CD4-positive, alpha-beta T cell treated with Interleukin-17A for 1 hour (primary cell): Measurements from ENCODE around the gene ACTA2.

Experiments
- DNase-seq: peaks from one replicate; pipeline ENCODE4 v3.0.0-alpha.2; 2020

Gene ACTA2

DNA sequence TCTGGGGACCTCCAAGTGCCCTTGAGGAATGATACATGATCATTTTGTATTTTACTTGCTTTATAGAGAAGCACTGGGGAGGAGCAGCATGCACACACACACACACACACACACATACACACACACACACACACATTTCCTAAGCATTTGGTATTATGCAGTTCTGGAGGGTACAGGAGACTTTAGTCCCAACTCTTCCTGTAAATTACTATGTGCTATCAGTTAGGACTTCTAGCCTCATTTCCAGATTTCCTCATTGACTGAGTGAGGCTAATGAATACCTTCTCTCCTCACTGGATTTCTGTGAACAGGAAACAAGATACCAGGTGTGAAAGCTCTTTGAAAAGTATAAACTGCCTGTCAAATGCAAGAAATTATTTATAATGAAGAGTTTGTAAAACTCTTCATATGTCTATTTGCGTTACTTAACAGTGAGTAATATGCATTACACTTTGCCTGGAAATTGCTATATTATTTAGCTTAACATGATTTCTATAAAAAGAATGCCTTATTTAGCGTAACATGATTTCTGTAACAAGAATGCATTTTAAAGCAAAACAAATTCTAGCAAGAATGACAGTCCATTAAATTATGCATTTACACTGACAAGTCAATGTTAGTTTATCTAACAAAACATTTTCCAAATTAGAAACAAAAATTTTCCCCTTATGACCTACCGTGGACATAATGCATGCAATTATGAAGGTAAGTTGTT, 34.2 kb downstream of the ACTA2 start:
- DNase-seq = no peak

DNA sequence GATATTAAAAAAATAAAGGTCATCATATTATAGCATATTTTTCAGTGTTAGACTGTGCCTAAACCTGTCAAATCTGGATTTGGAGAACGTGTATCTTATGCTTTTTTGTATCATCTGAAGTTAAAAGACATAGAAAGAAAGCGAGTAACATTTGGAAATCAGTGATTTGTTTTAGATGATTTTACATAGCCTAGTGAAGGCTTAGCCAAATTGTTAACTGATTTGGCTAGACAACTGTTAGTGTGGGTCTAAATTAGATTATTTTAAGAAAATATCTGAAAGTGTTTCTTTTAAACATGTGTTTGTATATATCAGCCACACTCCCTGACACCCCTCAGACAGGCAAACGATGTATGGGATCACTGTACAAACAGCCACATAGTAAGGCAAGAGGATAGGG, 35.6 kb downstream of the ACTA2 start:
- DNase-seq = no peak

DNA sequence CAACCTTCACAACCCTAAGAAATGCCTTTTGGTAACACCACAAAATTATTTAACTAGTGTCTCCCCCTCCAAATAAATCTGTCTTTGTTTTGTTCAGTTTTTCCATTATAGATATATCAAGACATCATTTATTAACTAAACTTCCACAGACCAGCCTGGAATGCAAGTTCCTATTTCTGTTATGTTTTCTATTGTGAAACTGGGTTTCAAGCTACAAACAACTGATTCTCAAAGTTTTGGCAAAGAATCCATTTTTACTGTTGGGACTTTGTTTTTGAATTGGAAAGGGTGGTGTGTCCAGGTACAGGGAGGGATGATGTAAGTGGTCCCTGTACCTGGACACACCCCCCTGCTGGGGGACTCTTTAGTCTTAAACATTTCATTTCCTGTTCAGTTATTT, 36.3 kb downstream of the ACTA2 start:
- no peak for DNase-seq

DNA sequence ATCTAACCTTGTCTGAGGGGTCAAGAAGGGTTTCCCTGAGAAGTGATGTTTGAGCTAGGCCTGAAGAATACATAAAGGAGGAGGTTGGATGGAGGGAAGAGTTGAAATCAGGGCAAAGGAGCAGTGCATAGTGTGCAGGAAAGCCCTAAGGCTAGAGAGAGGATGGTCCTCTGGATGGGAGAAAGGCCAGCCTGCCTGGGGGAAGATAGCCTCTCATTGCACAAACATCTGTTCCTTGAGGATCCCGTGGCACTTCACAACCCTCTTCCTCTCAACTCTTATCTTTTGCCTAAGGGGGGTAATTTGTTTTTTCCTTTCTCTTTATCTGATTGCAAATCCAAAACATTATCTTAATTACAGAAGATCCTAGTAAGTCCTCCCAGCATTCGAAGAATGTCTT, 36.8 kb downstream of the ACTA2 start:
- DNase-seq = no peak

DNA sequence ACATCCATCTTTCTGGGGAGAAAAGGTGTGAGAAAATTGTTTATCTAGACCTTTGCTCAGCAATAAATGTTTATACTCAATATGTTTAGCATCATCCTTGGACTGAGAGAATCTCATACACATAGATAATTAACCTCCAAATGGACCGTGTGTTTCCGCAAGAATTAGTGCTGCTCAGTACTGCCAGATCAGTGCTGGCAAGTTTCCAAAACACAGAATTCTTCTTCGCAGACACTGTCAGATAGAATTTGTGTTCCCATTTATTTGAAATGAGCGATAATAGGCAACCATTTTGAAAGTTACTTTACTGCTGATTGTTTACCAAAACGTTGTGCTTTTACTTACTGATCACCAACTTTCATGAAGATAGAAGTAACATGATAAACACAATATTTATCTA, 38.8 kb downstream of the ACTA2 start:
- no peak for DNase-seq

DNA sequence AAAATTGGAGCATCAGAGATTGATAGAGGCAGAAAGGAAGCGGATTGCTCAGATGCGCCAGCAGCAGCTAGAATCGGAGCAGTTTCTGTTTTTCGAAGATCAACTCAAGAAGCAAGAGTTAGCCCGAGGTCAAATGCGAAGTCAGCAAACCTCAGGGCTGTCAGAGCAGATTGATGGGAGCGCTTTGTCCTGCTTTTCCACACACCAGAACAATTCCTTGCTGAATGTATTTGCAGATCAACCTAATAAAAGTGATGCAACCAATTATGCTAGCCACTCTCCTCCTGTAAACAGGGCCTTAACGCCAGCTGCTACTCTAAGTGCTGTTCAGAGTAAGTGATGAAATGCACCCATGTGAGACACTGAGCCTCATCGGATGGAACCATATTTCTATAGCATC, 39.4 kb downstream of the ACTA2 start:
- DNase-seq = no peak

DNA sequence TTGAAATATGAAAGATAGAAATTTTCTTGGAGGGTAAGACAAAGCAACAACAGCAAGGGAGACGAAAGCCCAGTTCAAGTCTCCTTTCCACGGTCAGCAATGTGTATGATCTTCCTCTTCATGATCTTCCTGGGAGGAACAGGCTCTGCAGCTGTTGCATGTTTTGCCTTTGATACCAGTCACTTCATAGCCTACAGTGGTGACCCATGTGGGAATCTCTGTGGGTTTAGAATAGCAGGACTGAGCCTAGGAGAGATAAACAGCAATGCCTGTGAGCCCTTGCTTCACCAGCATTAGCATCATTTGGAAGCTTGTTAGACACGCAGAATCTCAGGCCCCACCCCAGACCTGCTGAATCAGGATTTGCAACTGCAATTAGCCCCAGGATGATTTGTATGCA, 40.7 kb downstream of the ACTA2 start:
- DNase-seq = no peak

DNA sequence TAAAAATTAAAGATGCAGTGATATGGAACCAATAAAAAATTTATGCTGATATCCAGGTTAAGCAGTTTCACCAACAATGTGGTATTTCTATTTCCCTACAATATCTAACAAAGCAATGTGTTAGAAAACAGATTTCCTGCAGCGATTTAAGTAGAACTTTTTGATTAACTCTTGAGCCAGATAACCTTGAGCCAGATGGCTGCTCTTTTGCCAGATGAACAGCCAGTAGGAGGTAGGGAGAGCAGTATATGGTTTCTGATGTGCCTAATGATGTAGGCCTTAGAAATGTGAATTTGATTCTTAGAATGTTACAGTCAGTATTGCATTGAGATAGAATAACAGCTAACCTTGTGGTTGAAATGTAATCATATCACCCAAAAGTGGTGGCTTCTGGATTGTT, 41.5 kb downstream of the ACTA2 start:
- DNase-seq = no peak

DNA sequence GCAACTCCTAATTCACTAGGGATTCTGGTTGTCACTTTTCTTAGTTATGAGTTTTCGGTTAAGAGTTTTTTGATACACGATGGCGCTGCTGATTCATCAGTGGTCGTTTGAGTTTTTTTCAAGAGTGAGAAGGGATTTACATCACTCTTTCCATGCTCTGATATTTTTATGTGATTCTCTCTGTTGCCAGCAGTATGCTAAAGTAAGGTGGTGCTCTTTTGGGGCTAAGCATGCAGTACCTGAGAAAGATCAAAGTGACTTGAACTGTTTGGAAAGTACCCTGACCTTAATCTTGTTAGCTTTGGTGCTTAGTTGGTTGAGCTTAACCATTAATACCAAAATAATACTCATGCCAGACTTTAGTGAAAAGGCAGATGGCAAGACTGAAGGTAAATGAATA, 44.4 kb downstream of the ACTA2 start:
- no peak for DNase-seq

DNA sequence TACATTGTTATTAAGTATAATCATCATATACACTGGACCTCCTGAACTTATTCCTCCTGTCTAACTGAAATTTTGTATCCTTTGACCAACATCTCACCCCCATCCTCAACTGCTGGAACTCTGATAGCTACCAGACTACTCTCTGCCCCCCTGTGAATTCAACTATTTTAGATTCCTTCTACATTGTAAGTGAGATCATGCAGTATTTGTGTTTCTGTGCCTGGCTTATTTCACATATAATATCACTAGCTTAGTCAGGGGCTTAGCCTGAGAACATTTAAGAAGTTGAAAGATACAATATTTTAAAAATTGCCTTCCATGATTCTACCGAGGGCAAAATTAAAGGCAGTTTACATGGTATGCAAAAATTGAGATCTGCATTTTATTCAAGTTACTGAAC, 45.7 kb downstream of the ACTA2 start:
- no peak for DNase-seq

DNA sequence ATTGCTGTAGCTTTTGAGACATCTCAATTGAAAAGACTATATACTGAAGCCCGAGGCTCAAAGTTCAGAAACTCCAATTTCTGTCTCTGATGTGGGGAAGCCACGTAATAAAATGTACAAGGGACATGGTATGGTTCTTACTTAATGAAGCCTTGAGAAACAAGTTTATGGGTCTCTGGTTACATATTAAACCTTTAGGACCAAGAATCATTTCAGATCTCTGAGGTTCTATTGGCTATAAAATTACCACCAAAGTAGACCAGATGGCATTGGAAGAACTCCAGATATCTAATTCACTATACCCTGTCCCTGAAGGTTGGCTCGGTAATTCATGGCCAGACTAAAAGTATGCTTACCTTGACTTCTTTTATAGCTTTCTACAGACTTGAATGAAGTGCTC, 48.9 kb downstream of the ACTA2 start:
- no peak for DNase-seq

DNA sequence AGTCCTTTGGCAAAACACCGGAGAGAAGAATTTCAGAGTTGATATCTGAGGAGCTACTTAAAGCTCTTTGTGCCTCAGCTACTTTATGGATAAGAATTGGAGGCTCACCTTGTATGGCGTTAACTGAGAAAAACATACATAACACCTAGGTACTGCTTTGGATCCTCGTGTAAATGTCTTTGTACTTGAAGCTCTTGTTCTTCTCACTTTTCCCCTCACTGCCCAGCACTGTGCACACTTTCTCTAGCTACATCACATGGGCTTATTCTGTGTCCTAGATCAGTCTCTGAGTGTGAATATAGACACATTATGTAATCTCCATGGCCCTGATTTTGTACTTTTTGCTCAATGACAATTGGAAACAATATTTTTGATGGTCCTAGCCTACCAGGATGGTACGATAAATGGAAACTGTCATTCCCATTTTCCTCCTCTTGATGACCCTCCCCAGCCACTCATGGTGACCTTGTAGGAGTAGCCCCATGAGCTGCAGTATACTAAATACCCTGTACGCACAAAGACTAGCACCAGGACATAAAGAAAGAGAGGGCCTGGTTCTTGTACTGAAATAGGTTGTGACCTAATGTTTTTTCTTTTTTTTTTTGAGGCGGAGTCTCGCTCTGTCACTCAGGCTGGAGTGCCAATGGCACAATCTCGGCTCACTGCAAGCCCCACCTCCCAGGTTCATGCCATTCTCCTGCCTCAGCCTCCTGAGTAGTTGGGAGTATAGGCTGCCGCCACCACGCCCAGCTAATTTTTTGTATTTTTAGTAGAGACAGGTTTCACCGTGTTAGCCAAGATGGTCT, 50.4 kb downstream of the ACTA2 start:
- DNase-seq = no peak

DNA sequence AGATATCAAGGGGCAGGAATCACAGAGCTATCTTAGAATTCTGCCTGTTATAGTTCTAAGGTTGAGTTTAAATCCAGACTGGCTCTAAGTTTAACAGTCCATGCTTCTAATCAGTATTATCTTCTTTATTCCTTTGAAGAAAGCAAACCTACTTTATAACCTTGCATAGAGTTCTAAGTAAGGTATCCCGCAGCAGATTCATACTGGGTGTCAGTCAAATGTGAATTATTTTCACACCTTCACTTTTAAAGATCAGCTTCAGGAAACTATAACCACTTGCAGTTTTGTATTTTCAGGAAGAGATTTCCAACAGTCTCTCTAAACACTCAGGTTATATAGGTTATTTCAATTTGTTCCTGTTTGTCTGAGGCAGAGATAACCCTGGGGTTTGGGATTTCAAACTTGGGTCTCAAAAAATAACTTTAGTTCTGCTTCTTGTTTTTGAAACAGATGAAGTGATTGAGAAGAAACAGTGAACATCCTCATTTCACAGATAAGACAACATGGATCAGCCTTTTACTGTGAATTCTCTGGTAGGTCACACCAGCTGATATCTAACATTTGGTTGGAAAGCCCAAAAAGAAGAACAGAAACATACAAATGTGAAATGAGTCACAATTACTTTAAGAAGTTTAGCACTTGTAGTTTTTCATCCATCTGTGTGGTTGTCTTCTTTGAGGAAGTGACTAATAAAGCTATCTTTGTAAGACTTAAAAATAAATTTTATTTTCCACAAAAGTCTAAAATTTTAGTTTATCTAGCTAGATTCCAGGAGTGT, 51.2 kb downstream of the ACTA2 start:
- no peak for DNase-seq

DNA sequence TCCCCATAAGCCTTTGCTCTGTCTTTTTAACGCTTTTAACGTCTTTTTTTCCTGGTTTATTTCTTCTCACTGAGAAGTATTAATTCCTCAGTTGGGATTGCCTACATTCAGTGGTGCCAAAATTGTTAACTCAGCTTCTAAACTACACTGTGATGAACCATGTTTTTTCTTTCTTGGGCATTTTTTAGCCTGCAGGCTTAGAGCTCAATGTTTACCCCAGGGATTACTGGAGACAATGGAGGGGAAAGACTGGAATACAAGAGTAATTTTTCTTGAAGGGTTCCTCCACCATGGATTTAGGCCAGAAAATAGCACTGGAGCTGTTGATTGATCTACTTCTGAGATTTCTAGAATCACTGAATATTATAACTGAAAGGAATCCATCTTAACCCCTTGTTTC, 52.7 kb downstream of the ACTA2 start:
- DNase-seq = no peak

DNA sequence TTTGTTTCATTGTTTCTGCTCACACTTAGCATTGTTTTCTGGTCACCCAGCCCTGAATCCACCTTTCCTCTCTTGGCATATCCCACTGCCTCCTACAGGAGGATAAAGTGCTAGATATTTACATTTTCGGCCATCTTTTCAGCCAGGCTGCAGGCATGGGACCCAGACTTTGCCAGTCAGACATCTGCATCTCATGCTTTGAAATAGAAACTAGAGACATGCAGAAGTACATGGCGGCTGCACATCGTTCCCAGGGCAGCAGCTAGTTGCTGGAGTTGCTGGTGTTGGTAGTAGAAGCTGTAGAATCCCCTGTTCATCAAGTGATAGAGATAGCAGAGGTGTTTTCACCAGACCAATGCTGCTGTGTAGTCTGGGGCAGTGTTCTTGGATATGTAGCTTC, 53.8 kb downstream of the ACTA2 start:
- no peak for DNase-seq

DNA sequence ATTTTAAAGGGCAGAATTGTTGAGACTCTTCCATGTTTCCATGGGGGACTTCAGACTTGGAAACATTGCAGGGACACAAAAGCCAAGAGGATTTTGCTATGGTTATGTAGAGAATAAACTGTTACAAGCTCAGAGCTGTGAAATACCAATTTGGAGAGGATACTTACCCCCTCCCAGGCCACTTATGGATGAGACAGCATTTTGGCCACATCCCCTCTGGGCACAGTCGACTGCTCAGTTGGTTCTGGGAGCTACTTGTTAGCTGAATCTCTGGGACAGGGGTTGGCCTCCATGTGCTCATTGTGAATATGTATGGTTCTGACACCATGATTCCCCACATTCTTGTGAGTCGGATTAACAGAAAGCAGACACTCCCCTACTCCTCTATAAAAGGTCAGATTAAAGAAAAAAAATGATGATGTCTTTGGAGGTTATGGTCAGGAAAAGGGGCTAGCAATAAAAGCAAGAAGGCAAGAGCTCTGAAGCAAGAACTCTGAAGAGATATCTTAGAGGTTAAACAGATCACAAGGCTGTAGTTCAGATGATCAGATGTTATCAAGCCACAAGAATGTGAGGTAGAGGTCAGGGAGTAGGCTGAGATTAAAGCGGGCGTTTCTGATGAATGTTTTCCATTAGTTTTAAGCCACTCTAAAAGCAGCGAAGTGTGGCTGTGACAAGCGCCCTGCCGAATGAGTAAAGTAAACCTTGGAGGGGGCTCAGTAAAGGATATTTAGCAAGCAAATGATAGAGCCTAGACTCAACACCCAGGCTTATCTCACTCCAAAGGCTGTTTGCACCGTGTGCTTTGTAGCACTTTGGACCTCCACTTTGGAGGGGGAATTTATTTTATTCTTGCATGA, 55.3 kb downstream of the ACTA2 start:
- DNase-seq = no peak

DNA sequence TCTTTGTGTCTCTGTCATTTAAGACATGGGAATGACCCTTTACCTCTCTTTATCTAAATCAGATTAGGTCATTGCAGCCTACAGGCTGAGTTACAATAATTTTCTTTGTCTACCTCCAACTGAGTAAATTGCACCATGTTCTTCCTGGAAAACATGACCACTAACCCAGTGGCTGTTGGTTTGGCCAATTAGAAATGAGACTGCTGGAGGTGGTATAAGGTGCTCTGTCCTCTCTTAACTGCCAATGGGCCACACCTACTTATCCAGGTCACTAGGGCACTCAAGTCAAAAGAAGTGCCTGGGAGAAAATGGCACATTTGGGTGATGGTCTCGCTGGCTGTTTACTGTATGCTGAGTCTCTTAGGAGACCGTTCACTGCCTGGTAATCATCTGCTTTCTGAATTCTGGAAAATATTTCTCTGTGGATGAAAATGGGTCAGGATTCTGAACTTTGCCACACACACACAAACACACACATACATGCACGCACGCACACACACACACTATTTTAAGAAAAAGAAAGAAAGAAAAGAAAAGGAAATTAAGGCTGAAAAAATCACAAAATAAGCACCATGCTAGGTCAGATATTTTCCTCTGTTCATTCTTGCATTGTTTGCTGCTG, 56.1 kb downstream of the ACTA2 start:
- no peak for DNase-seq

DNA sequence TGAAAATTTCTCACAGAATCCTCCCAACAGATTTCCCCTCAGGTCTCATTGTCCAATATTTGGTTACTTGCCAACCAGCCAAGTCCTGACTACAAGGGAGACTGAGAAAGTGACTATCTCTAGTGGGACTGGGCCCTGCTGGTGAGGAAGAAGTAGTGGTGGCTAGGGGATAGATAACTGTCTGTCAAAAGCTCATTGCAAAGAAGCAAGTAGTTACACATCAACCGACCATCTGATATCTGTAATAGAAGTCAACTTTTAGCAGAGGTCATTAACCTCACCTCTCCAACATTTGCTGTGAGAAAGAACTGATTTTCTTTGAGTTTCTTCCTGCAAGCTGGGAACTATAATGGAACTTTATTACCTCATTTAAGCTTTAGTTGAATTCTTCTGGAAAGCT, 57.3 kb downstream of the ACTA2 start:
- no peak for DNase-seq

DNA sequence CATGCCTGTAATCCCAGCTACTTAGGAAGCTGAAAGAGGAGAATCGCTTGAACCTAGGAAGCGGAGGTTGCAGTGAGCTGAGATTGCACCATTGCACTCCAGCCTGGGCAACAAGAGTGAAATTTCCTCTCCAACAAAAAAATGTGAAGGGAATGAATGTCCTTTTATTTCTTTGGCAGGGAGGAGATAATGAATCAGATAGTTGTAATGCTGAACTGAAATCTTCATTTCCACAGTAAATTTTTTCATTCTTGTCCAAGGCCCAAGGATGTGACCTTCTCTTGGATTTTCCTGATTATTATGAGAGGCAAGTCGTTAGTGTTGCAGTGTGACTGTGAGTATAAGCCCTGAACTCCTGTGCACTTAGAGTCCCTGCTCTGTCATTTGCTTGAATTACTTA, 59.0 kb downstream of the ACTA2 start:
- no peak for DNase-seq

DNA sequence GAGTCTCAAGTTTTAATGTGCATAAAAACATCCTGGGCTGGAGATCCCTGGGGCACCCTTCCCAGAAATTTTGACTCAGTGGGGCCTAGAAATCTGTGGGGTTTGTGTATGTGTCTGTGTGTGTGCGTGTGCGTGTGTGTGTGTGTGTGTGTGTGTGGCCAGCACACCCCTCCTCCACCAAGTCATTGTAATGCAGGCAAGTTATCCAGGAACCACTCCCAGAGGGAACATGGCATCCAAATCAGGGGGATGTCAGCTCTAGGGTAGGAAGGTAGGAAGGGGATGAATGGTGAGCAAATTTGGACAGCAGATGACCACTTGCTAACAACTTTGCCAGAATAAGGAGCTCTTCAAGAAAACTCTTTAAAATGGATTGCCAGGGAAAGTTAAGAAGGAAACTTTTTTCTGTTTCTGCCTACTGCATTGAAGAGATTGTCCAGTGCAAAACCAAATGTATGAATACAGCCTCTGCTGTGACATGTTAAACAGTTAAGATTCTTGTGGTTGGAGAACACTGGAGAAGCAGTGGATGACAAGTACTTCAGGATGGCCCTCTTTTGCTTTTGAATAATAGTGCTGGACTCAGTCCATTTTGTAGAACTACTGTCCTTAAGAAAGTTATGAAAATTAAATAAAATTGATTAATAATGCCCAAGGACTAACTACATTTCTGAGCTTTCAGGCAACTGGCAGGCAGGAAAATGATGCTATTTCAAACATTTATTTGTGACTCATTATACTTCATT, 60.2 kb downstream of the ACTA2 start:
- DNase-seq = no peak

DNA sequence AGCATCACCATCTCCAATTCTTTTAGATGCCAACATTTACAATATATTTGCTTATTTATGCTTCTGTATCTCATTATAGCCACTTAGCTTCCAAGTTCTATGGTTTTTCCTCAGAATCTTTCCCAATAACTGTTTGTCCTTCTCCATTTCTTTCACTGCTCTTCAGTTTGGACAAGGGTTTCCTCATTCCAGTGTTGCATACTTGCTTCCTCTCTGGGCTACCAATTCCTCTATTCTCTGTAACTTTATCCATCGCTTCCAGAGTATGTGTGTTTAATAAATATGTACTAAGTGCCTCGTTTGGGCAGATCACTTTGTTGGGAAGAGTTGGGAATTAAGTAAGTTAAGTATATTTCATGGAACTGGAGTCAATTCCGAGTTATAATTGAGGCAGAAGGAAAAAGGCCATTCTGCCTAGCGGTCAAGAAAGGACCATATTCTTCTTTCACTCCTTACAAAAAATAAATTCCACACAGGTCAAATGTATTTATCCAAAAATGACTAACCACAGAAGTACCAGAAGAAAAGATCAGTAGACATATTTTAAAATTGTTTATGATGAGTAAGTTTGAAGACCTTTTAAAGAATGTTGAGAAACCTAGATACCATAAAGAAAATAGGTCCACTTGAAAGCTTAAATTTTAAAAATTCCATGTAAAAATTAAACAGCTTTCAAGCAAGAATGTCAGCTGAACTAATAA, 61.7 kb downstream of the ACTA2 start:
- no peak for DNase-seq
